ENCODE measurements around the gene KRT222. TPM values are rescaled to one million over a fixed set of nuclear protein-coding genes. Genes with fewer than 3 reads are reported as not detected.

Gene KRT222
- total and polyA plus RNA-seq, 2 of the 13 experiments (the other 11 are each of a cell fraction or from before 2014, with no cell fraction given), result not detected

- FAIRE-seq, result no peak
- in situ Hi-C loops (cut with HindIII; ENCODE audit: extremely low pct_ligation_motif_present, low pct_unique_long_range_greater_than_20kb), result no loop called here
- TF ChIP-seq ZNF121 (CRISPR knock-in tag; IDR thresholded peaks at IDR 0.05) (no peak), MAFK (conservative IDR thresholded peaks at IDR 0.05 in 1 of 2, IDR thresholded peaks at IDR 0.05 in 1 of 2; ENCODE audit: low read length in 2 of 2) (no peak)
Measured at GRCh38 chr17:40625311-40625710, 39.7 kb downstream of the KRT222 start.

GRCh38 chr17:40623419-40624210 is 41.4 kb downstream of the KRT222 start:
- peaks cover 0 to 10% of the 10 kb centered on the region in 2 experiments; a peak in 2 of 5 replicates for H3K36me3 ChIP-seq (replicated peaks in 1 of 2; ENCODE audit: control insufficient read depth in 1 of 2, insufficient read depth in 2 of 2, low read length in 2 of 2)
- in situ Hi-C loops (cut with HindIII; ENCODE audit: extremely low pct_ligation_motif_present, low pct_unique_long_range_greater_than_20kb) (no loop called here), intact Hi-C loops (cut with micrococcal nuclease; ENCODE audit: unreplicated experiment) (no loop called here)
- peaks cover 0 to 17% of the 10 kb centered on the region in 2 experiments; a peak in 3 of 5 replicates for H3K27me3 ChIP-seq (ENCODE audit: control insufficient read depth in 1 of 2, insufficient read depth in 2 of 2, low read length in 2 of 2)
- POLR2A ChIA-PET, result no interaction called here
- no peak for ATAC-seq
- TF ChIP-seq NFAT5 (CRISPR knock-in tag; IDR thresholded peaks at IDR 0.05) (no peak), ZBTB20 (CRISPR knock-in tag; IDR thresholded peaks at IDR 0.05; ENCODE audit: borderline replicate concordance, low read depth) (no peak), ZNF101 (CRISPR knock-in tag; IDR thresholded peaks at IDR 0.05; ENCODE audit: borderline replicate concordance, low read depth) (no peak), ZNF350 (CRISPR knock-in tag; IDR thresholded peaks at IDR 0.05; ENCODE audit: borderline replicate concordance, low read depth) (no peak), GFI1 (CRISPR knock-in tag; IDR thresholded peaks at IDR 0.05; ENCODE audit: borderline replicate concordance) (no peak), BHLHE40 (IDR thresholded peaks at IDR 0.05; ENCODE audit: low read length) (no peak)
- no peak overlapping the region for H3K9ac ChIP-seq (ENCODE audit: insufficient read depth, low read depth, low read length)
- no peaks in the 10 kb centered on the region for H4K20me1 ChIP-seq (ENCODE audit: insufficient read depth, low read length)
- 55% methylated on average over 12 of the region's 12 CpGs for WGBS (ENCODE audit: low lambda C conversion rate)
- no peak overlapping the region for H3K27ac ChIP-seq (ENCODE audit: extremely low read length, insufficient read depth, low read length)
- BruUV-seq (replicated peaks), result no TSS peak
- DNase-seq (ENCODE audit: low spot score), result no peak
- H3K4me1 ChIP-seq (ENCODE audit: insufficient read depth, low read length), result peaks cover 17% of the 10 kb centered on the region
- no peaks in the 10 kb centered on the region for H3K9me3 ChIP-seq (ENCODE audit: low read length)
- CTCF ChIA-PET (ENCODE audit: low intra/inter-chr PET ratio, low total read pairs), result no interaction called here
- no peak overlapping the region for H3K4me3 ChIP-seq (replicated peaks in 1 of 3; ENCODE audit: insufficient read depth in 1 of 3, low read depth in 2 of 3, low read length in 3 of 3)
- H3K4me2 ChIP-seq (ENCODE audit: low read depth, low read length), result no peak overlapping the region
- H2AFZ ChIP-seq (ENCODE audit: low read length), result no peak overlapping the region
- FAIRE-seq, result no peak
- no peaks in the 10 kb centered on the region for H3K79me2 ChIP-seq (ENCODE audit: insufficient read depth, low read length)

More at GRCh38 chr17:40625311-40625710, 39.7 kb downstream of the KRT222 start:
- no peak for DNase-seq (ENCODE audit: low spot score)
- peaks cover 0 to 17% of the 10 kb centered on the region in 2 experiments; a peak in 3 of 5 replicates for H3K27me3 ChIP-seq (ENCODE audit: control insufficient read depth in 1 of 2, insufficient read depth in 2 of 2, low read length in 2 of 2)
- no peak overlapping the region for H3K27ac ChIP-seq (ENCODE audit: extremely low read length, insufficient read depth, low read length)
- no peak overlapping the region for H3K9ac ChIP-seq (ENCODE audit: insufficient read depth, low read depth, low read length)
- no peaks in the 10 kb centered on the region for H4K20me1 ChIP-seq (ENCODE audit: insufficient read depth, low read length)
- no peak overlapping the region for H2AFZ ChIP-seq (ENCODE audit: low read length)
- no peak overlapping the region for H3K4me2 ChIP-seq (ENCODE audit: low read depth, low read length)
- intact Hi-C loops (cut with micrococcal nuclease; ENCODE audit: unreplicated experiment), result no loop called here
- CTCF ChIA-PET (ENCODE audit: low intra/inter-chr PET ratio, low total read pairs), result no interaction called here
- no peak for ATAC-seq
- no peaks in the 10 kb centered on the region for H3K79me2 ChIP-seq (ENCODE audit: insufficient read depth, low read length)
- no peaks in the 10 kb centered on the region for H3K9me3 ChIP-seq (ENCODE audit: low read length)
- no peak overlapping the region for H3K4me3 ChIP-seq (replicated peaks in 1 of 3; ENCODE audit: insufficient read depth in 1 of 3, low read depth in 2 of 3, low read length in 3 of 3)
- WGBS (ENCODE audit: low lambda C conversion rate), result 74% methylated on average over 5 of the region's 5 CpGs
- no TSS peak for BruUV-seq (replicated peaks)
- H3K4me1 ChIP-seq (ENCODE audit: insufficient read depth, low read length), result peaks cover under 1% of the 10 kb centered on the region; the same call in 1 of the 2 replicates
- POLR2A ChIA-PET, result interaction anchor here (1.5 kb wide), 1 partner anchor 1063 kb away, joined by 5 read pairs; no protein-coding TSS in a partner anchor
- H3K36me3 ChIP-seq (replicated peaks in 1 of 2; ENCODE audit: control insufficient read depth in 1 of 2, insufficient read depth in 2 of 2, low read length in 2 of 2), result peaks cover 1 to 27% of the 10 kb centered on the region in 2 experiments; a peak in 3 of 5 replicates

Measured in HepG2 (cell line).